ENCODE results near the gene CABP4. TPM values are rescaled to one million over a fixed set of nuclear protein-coding genes. Genes with fewer than 3 reads are reported as not detected.

CABP4 gene
- total and polyA plus RNA-seq, 2 donors (not counting 3 experiments of a cell fraction or from before 2014, with no cell fraction given) = 2.4 to 5.0 TPM

- Histone ChIP-seq H3K27me3 (ENCODE audit: control insufficient read depth in 2 of 2, insufficient read depth in 2 of 2, low read length in 2 of 2) (peaks cover 0 to 3% of the 10 kb centered on the region in 2 experiments), H3K4me3 (replicated peaks in 1 of 3; ENCODE audit: insufficient read depth in 1 of 3, low read depth in 1 of 3, low read length in 3 of 3) (no peak overlapping the region), H3K36me3 (ENCODE audit: control insufficient read depth in 2 of 2, extremely low read depth in 1 of 2, insufficient read depth in 2 of 2, low read length in 2 of 2) (no peaks in the 10 kb centered on the region), H2AFZ (ENCODE audit: low read depth, low read length) (no peak overlapping the region), H3K9me1 (replicated peaks; ENCODE audit: control insufficient read depth, extremely low read depth, insufficient read depth, low read length) (no peaks in the 10 kb centered on the region), H3K9me3 (replicated peaks; ENCODE audit: control insufficient read depth, insufficient read depth, low read length) (no peaks in the 10 kb centered on the region), H3K4me2 (ENCODE audit: insufficient read depth, low read length) (no peak overlapping the region), H3K79me2 (ENCODE audit: control insufficient read depth, insufficient read depth, low read length) (no peaks in the 10 kb centered on the region), H3K27ac (ENCODE audit: insufficient read depth, low read depth, low read length) (no peak overlapping the region), H4K20me1 (replicated peaks; ENCODE audit: control insufficient read depth, extremely low read depth, insufficient read depth, low read length) (no peaks in the 10 kb centered on the region), H3K4me1 (ENCODE audit: control insufficient read depth, extremely low read depth, insufficient read depth, low read length) (no peaks in the 10 kb centered on the region), H3K9ac (replicated peaks; ENCODE audit: extremely low read depth, insufficient read depth, low read length) (no peak overlapping the region)
- dilution Hi-C loops (cut with MboI; ENCODE audit: extremely low pct_ligation_motif_present, low sequenced_read_pairs) (no loop called here), intact Hi-C loops (cut with micrococcal nuclease) (no loop called here)
- ChIA-PET CTCF (interaction anchor here (1.0 to 1.3 kb wide), 2 partner anchors 10 to 13 kb away, joined by 3 read pairs; no protein-coding TSS in a partner anchor), POLR2A (no interaction called here)
- FAIRE-seq (no peak), DNase-seq (ENCODE audit: low read depth, low spot score) (no peak)
- TF ChIP-seq MYC (IDR thresholded peaks at IDR 0.05; ENCODE audit: low read depth, low read length) (no peak), POLR2A (IDR thresholded peaks at IDR 0.05; ENCODE audit: low read depth, low read length) (no peak), JUN (IDR thresholded peaks at IDR 0.05; ENCODE audit: borderline replicate concordance, insufficient read depth, insufficient read length, low read depth) (no peak), MAX (IDR thresholded peaks at IDR 0.05; ENCODE audit: insufficient read depth, insufficient read length) (no peak), EZH2 (IDR thresholded peaks at IDR 0.05; ENCODE audit: borderline replicate concordance, low read depth, low read length, severe bottlenecking) (no peak), FOS (IDR thresholded peaks at IDR 0.05; ENCODE audit: borderline replicate concordance, insufficient read depth, low read length) (no peak), POLR2AphosphoS5 (IDR thresholded peaks at IDR 0.05; ENCODE audit: insufficient read depth, low read depth, low read length) (no peak), CTCF (IDR thresholded peaks at IDR 0.05; ENCODE audit: extremely low read depth in 1 of 2, insufficient read depth in 1 of 2, low read depth in 1 of 2, low read length in 2 of 2) (no peak), GATA2 (IDR thresholded peaks at IDR 0.05; ENCODE audit: insufficient read depth, insufficient read length, low read depth, low read length) (no peak)
- no TSS peak for BruUV-seq (replicated peaks)
Measured at GRCh38 chr11:67407688-67408163, 47.4 kb upstream of the CABP4 start.
